OCI-LY3 (cell line): ENCODE results near the gene CHST15.

ENCODE experiments used
- H2AFZ ChIP-seq: fragments of 200-600, 300-600 bp; shearing (Covaris generic); 2 replicates; pipeline ENCODE4 v1.6.0; 2014; ENCODE audit warnings: antibody characterized with exemption, low read depth, low read length
- H3K27ac ChIP-seq: fragments of 200-600, 300-600 bp; sonication (generic); 2 replicates; pipeline ENCODE4 v1.5.1; 2014; ENCODE audit warnings: mild to moderate bottlenecking, low read length, moderate library complexity, mixed read lengths
- H3K27me3 ChIP-seq: fragments of 200-600, 300-600 bp; sonication (generic); 2 replicates; pipeline ENCODE4 v1.6.1; 2014; ENCODE audit warnings: low read depth, low read length, mixed read lengths
- H3K36me3 ChIP-seq: fragments of 200-600, 300-600 bp; sonication (generic); replicated peaks from 2 replicates; pipeline ENCODE3; 2014; ENCODE audit warnings: low read depth, low read length, mixed read lengths
- H3K4me1 ChIP-seq: fragments of 300-600, 200-600 bp; sonication (generic); 2 replicates; pipeline ENCODE4 v1.6.1; 2014; ENCODE audit warnings: low read length, mixed read lengths
- H3K4me2 ChIP-seq: fragments of 200-600, 300-600 bp; sonication (generic); 2 replicates; pipeline ENCODE4 v1.6.1; 2014; ENCODE audit warnings: low read length, mixed read lengths
- H3K4me3 ChIP-seq: fragments of 300-600, 200-600 bp; sonication (generic); 2 replicates; pipeline ENCODE4 v1.5.1; 2014; ENCODE audit warnings: antibody characterized with exemption, mild to moderate bottlenecking, low read length, moderate library complexity
- H3K79me2 ChIP-seq: fragments of 300-600, 200-600 bp; shearing (Covaris generic); 2 replicates; pipeline ENCODE4 v1.6.1; 2014; ENCODE audit warnings: mild to moderate bottlenecking, low read length, mixed read lengths
- H3K9ac ChIP-seq: fragments of 300-600, 200-600 bp; shearing (Covaris generic); 2 replicates; pipeline ENCODE4 v1.6.0; 2014; ENCODE audit warnings: mild to moderate bottlenecking, low read length, moderate library complexity
- H3K9me3 ChIP-seq: fragments of 200-600, 300-600 bp; shearing (Covaris generic); 2 replicates; pipeline ENCODE4 v1.6.1; 2014; ENCODE audit warnings: low read length, mixed read lengths; ENCODE audit not compliant: insufficient read depth
- H4K20me1 ChIP-seq: fragments of 200-600, 300-600 bp; sonication (generic); 2 replicates; pipeline ENCODE4 v1.6.1; 2016; ENCODE audit warnings: low read length, mixed read lengths; ENCODE audit not compliant: insufficient read depth
- EZH2phosphoT487 ChIP-seq: fragments of 200-600 bp; shearing (Covaris generic); IDR thresholded peaks from 2 replicates; pipeline ENCODE4 v1.6.1; 2018; ENCODE audit warnings: antibody characterized with exemption, mixed run types, low read depth
- TF ChIP-seq, protein P1 (sequence below): fragments of 200-600, 300-600 bp; sonication (generic); IDR thresholded peaks from 2 replicates; pipeline ENCODE4 v1.5.1; 2014; ENCODE audit warnings: antibody characterized with exemption, low read length, low read depth

The CHST15 gene

DNA sequence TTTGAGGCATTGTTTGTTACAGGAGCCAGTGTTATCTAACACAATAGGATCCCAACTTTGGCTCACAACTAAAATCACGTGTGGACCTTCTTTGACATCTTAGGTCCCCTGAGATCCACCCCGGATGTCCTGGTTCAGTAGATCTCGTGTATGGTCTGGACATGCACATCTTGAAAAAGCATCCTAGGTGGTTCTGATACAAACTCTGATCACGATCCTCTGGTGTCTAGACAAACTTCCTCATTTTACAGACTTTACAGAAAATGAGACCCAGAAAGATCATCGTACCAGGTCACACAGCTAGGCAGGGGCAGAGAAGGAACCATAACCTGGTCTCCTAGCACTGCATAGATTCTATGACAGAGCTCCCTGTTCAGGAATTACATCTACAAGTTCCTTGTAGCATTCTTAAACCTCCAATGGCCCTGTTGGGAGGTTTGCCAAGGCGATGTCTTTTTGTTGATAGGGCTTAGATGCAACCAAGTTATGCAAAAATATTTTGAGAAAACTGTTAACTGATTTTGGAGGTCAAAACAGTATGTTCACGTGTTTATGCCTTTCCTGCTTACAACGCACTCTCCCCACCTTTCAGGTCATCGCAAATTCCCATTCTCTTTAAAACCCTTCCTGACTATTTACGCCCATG lies 30.8 kb upstream of the CHST15 start:
- Histone ChIP-seq H3K9ac (peak overlapping the region; percentile 9; the same call in 1 of the 2 replicates), H3K4me3 (peak overlapping the region; percentile 13; the same call in 1 of the 2 replicates), H3K4me1 (peaks cover 39% of the 10 kb centered on the region), H3K27ac (peak overlapping the region; percentile 66), H3K79me2 (no peaks in the 10 kb centered on the region), H3K27me3 (peaks cover 4% of the 10 kb centered on the region; the same call in 1 of the 2 replicates), H4K20me1 (no peaks in the 10 kb centered on the region), H3K36me3 (no peaks in the 10 kb centered on the region), H3K4me2 (peak overlapping the region; percentile 58), H3K9me3 (no peaks in the 10 kb centered on the region), H2AFZ (no peak overlapping the region; the same call in 1 of the 2 replicates)
- no peak for TF ChIP-seq EZH2phosphoT487
- TF ChIP-seq, protein P1, sequence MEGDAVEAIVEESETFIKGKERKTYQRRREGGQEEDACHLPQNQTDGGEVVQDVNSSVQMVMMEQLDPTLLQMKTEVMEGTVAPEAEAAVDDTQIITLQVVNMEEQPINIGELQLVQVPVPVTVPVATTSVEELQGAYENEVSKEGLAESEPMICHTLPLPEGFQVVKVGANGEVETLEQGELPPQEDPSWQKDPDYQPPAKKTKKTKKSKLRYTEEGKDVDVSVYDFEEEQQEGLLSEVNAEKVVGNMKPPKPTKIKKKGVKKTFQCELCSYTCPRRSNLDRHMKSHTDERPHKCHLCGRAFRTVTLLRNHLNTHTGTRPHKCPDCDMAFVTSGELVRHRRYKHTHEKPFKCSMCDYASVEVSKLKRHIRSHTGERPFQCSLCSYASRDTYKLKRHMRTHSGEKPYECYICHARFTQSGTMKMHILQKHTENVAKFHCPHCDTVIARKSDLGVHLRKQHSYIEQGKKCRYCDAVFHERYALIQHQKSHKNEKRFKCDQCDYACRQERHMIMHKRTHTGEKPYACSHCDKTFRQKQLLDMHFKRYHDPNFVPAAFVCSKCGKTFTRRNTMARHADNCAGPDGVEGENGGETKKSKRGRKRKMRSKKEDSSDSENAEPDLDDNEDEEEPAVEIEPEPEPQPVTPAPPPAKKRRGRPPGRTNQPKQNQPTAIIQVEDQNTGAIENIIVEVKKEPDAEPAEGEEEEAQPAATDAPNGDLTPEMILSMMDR: no peak

DNA sequence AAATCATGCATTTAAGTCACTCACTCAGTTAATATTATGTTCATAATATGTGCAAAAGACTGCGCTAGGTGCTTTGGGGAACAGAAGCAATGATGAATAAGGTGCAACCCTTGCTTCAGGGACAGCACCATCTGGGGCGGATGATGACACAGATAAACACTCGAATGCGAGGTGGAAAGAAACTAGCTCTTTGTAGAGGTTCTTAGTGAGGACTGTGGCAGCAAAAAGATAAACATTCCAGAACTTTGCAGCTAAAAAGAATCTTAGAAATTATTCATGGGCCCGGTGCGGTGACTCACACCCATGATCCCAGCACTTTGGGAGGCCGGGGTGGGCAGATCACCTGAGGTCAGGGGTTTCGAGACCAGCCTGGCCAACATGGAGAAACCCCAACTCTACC lies 29.8 kb upstream of the CHST15 start:
- peaks cover 39% of the 10 kb centered on the region for H3K4me1 ChIP-seq
- H3K9ac ChIP-seq: no peak overlapping the region
- H3K36me3 ChIP-seq: no peaks in the 10 kb centered on the region
- no peaks in the 10 kb centered on the region for H3K9me3 ChIP-seq
- no peaks in the 10 kb centered on the region for H3K79me2 ChIP-seq
- H3K27me3 ChIP-seq: peaks cover 4% of the 10 kb centered on the region; the same call in 1 of the 2 replicates
- H3K4me2 ChIP-seq: no peak overlapping the region
- no peaks in the 10 kb centered on the region for H4K20me1 ChIP-seq
- H3K27ac ChIP-seq: no peak overlapping the region
- H3K4me3 ChIP-seq: no peak overlapping the region
- TF ChIP-seq, protein P1: no peak
- no peak for TF ChIP-seq EZH2phosphoT487
- no peak overlapping the region for H2AFZ ChIP-seq

DNA sequence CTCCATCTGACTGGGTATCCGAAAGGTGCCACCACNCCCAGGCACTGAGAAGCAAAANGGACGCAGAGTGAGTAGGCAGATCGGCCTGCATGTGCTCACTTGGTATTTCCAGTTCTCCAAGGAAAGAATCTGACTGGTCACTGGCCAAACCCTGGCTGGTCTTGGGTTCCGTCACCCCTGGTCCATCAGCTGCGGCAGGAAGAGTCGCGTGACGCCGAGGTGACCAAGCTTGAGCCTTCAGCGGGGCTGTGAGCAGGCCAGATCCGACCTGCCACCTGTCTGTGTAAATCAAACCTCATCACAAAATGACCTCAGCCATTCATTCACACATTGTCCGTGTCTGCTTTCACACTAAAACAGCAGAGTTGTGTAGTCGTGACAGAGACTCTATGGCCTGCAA lies 28.8 kb upstream of the CHST15 start:
- Histone ChIP-seq H3K9ac (no peak overlapping the region), H3K27me3 (peaks cover 4% of the 10 kb centered on the region; the same call in 1 of the 2 replicates), H3K4me3 (no peak overlapping the region), H3K4me2 (no peak overlapping the region), H3K9me3 (no peaks in the 10 kb centered on the region), H3K36me3 (no peaks in the 10 kb centered on the region), H4K20me1 (no peaks in the 10 kb centered on the region), H3K4me1 (peaks cover 49% of the 10 kb centered on the region), H2AFZ (no peak overlapping the region), H3K79me2 (no peaks in the 10 kb centered on the region), H3K27ac (no peak overlapping the region)
- TF ChIP-seq, protein P1: no peak
- no peak for TF ChIP-seq EZH2phosphoT487

DNA sequence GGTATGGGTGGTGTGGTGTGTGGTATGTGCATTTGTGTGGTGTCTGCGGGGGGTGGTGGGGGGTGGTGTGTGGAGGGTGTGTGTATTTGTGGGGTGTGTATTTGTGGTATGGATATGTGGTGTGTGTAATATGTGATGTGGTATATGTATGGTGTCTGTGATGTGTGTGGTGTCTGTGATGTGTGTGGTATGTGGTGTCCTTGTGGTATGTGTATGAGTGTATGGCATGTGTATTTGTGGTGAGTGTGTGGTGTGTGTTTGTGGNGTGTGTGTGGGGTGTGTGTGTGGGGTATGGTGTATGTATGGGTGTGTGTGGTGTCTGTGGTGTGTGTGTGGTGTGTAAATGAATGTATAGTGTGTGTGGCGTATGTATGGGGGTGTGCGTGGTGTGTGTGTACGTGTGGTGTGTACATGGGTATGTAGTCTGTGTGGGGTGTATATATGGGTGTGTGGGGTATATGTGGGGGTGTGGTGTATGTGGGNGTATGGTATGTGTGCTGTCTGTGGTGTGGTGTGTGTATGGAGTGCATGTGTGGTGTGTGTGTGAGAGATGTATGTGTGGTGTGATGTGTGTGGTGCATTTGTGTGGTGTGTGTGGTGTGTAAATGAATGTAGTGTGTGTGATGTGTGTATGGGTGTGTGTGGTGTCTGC lies 27.1 kb upstream of the CHST15 start:
- no peaks in the 10 kb centered on the region for H3K79me2 ChIP-seq
- H3K27ac ChIP-seq: no peak overlapping the region
- peaks cover 61% of the 10 kb centered on the region for H3K4me1 ChIP-seq
- H3K9ac ChIP-seq: no peak overlapping the region
- H3K4me3 ChIP-seq: no peak overlapping the region
- H2AFZ ChIP-seq: no peak overlapping the region
- TF ChIP-seq EZH2phosphoT487: no peak
- TF ChIP-seq, protein P1: no peak
- no peaks in the 10 kb centered on the region for H4K20me1 ChIP-seq
- no peak overlapping the region for H3K4me2 ChIP-seq
- no peaks in the 10 kb centered on the region for H3K9me3 ChIP-seq
- H3K36me3 ChIP-seq: no peaks in the 10 kb centered on the region
- H3K27me3 ChIP-seq: peaks cover 4% of the 10 kb centered on the region; the same call in 1 of the 2 replicates
